ENCODE measurements around the gene DUOXA2. TPM values are rescaled to one million over a fixed set of nuclear protein-coding genes. Genes with fewer than 3 reads are reported as not detected.
A peak's percentile ranks its signal among the peaks of the same experiment; 100 is the strongest.

DUOXA2 gene
- total and polyA plus RNA-seq, 2 experiments from 2014 or later: not detected

DNA sequence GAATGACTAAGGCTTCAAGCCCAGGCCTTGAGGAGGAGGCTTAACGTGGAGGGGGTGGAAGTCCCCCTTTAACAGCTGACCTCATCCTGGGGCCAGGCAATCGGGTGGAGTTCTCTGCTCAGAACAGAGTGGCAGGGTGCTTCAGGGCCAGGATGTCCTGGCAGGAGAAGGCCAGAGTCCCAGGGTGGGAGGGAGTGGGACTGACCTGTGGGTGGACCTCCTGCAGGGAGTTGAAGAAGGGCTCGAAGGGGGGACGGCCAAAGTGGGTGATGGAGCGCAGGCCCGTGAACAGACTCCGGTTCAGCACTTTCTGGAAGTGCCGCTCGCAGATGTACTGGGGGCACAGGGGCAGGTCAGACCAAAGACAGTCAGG lies 19.8 kb upstream of the DUOXA2 start:
- Histone ChIP-seq H3K9ac (no peak overlapping the region), H3K27ac (no peak overlapping the region), H3K9me2 (ENCODE audit: insufficient read depth) (no peaks in the 10 kb centered on the region), H3K36me3 (ENCODE audit: low read depth) (no peaks in the 10 kb centered on the region), H3K27me3 (replicated peaks; ENCODE audit: insufficient read depth) (peaks cover 10% of the 10 kb centered on the region), H3K4me2 (ENCODE audit: unreplicated experiment) (no peak overlapping the region), H3K4me1 (ENCODE audit: insufficient read depth) (no peaks in the 10 kb centered on the region), H2AFZ (no peak overlapping the region), H3F3A (ENCODE audit: insufficient read depth) (no peaks in the 10 kb centered on the region), H3K79me2 (ENCODE audit: insufficient read depth) (no peaks in the 10 kb centered on the region), H3K9me3 (ENCODE audit: low read depth) (no peaks in the 10 kb centered on the region), H3K4me3 (no peak overlapping the region), H4K20me1 (ENCODE audit: insufficient read depth) (no peaks in the 10 kb centered on the region)
- WGBS, 2 experiments (ENCODE audit: low coverage in 1 of 2, low lambda C conversion rate in 2 of 2, missing lambda C conversion rate in 2 of 2): 40 to 43% methylated on average over 9 of the region's 9 CpGs
- peak; percentile 10 for DNase-seq
- in situ Hi-C loops (cut with MboI): no loop called here
- TF ChIP-seq EZH2 (IDR thresholded peaks at IDR 0.05; ENCODE audit: insufficient read depth, poor library complexity, severe bottlenecking) (no peak), EZH2phosphoT487 (IDR thresholded peaks at IDR 0.05; ENCODE audit: insufficient read depth, low read depth) (no peak)

GRCh38 chr15:45095661-45096060 lies 18.5 kb upstream of the DUOXA2 start:
- in situ Hi-C loops (cut with MboI): no loop called here
- Histone ChIP-seq H3K36me3 (ENCODE audit: low read depth) (no peaks in the 10 kb centered on the region), H3F3A (ENCODE audit: insufficient read depth) (no peaks in the 10 kb centered on the region), H3K27ac (no peak overlapping the region), H4K20me1 (ENCODE audit: insufficient read depth) (no peaks in the 10 kb centered on the region), H3K4me1 (ENCODE audit: insufficient read depth) (no peaks in the 10 kb centered on the region), H3K4me2 (ENCODE audit: unreplicated experiment) (no peak overlapping the region), H3K9me3 (ENCODE audit: low read depth) (no peaks in the 10 kb centered on the region), H3K9ac (no peak overlapping the region), H3K79me2 (ENCODE audit: insufficient read depth) (no peaks in the 10 kb centered on the region), H2AFZ (no peak overlapping the region), H3K4me3 (no peak overlapping the region), H3K9me2 (ENCODE audit: insufficient read depth) (no peaks in the 10 kb centered on the region), H3K27me3 (replicated peaks; ENCODE audit: insufficient read depth) (no peaks in the 10 kb centered on the region; the same call in 1 of the 2 replicates)
- 69 to 72% methylated on average over 10 to 11 of the region's 11 CpGs for WGBS, 2 experiments (ENCODE audit: low coverage in 1 of 2, low lambda C conversion rate in 2 of 2, missing lambda C conversion rate in 2 of 2)
- TF ChIP-seq EZH2 (IDR thresholded peaks at IDR 0.05; ENCODE audit: insufficient read depth, poor library complexity, severe bottlenecking) (no peak), EZH2phosphoT487 (IDR thresholded peaks at IDR 0.05; ENCODE audit: insufficient read depth, low read depth) (no peak)
- DNase-seq: no peak

- no peak for DNase-seq
- H3K79me2 ChIP-seq (ENCODE audit: insufficient read depth): no peaks in the 10 kb centered on the region
- no peak overlapping the region for H3K4me3 ChIP-seq
- no peaks in the 10 kb centered on the region for H3K4me1 ChIP-seq (ENCODE audit: insufficient read depth)
- no peaks in the 10 kb centered on the region for H3K36me3 ChIP-seq (ENCODE audit: low read depth)
- H3K9ac ChIP-seq: no peak overlapping the region
- H3K9me3 ChIP-seq (ENCODE audit: low read depth): no peaks in the 10 kb centered on the region
- no peak overlapping the region for H3K27ac ChIP-seq
- no peaks in the 10 kb centered on the region for H3K9me2 ChIP-seq (ENCODE audit: insufficient read depth)
- H4K20me1 ChIP-seq (ENCODE audit: insufficient read depth): no peaks in the 10 kb centered on the region
- no peaks in the 10 kb centered on the region; the same call in 1 of the 2 replicates for H3K27me3 ChIP-seq (replicated peaks; ENCODE audit: insufficient read depth)
- no peak overlapping the region for H2AFZ ChIP-seq
- no peak overlapping the region for H3K4me2 ChIP-seq (ENCODE audit: unreplicated experiment)
- no peak for TF ChIP-seq EZH2 (IDR thresholded peaks at IDR 0.05; ENCODE audit: insufficient read depth, poor library complexity, severe bottlenecking)
- no peak for TF ChIP-seq EZH2phosphoT487 (IDR thresholded peaks at IDR 0.05; ENCODE audit: insufficient read depth, low read depth)
- WGBS, 2 experiments (ENCODE audit: low coverage in 1 of 2, low lambda C conversion rate in 2 of 2, missing lambda C conversion rate in 2 of 2): 86 to 88% methylated on average over 7 of the region's 7 CpGs
- in situ Hi-C loops (cut with MboI): no loop called here
- H3F3A ChIP-seq (ENCODE audit: insufficient read depth): no peaks in the 10 kb centered on the region
These were observed 16.7 kb upstream of the DUOXA2 start for GRCh38 chr15:45097466-45097865.

DNA sequence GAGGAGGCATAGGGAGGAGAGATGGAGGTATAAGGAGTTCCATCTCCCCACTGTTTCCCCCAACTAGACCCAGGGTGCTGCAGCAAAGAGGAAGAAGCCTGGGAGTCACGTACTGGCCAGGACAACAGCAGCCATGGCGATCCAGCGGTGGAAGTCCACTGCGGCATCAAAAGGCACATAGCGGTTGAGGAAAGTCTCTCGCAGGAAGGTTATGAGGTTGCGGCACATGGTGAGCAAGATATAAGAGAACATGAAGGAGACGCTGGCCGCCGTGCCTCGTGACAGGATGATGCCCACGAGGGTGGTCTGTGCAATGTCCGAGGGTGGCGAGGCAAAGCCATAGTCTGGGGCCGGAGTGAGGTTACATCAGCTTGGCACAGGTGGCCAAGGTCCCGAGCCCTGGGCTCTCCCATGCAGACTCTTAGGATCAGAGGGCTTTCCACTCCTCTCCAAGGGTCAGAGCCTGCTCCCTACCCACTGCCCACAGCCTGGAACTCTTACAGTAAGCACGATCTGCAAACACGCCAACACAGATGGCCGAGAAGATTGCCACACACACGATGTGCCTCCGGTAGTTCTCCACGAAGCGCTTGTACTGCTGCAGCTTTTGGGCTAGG lies 14.5 kb upstream of the DUOXA2 start:
- TF ChIP-seq EZH2phosphoT487 (IDR thresholded peaks at IDR 0.05; ENCODE audit: insufficient read depth, low read depth) (no peak), EZH2 (IDR thresholded peaks at IDR 0.05; ENCODE audit: insufficient read depth, poor library complexity, severe bottlenecking) (no peak)
- 73% methylated on average over 23 of the region's 23 CpGs for WGBS, 2 experiments (ENCODE audit: low coverage in 1 of 2, low lambda C conversion rate in 2 of 2, missing lambda C conversion rate in 2 of 2)
- Histone ChIP-seq H3K4me1 (ENCODE audit: insufficient read depth) (no peaks in the 10 kb centered on the region), H3K27me3 (replicated peaks; ENCODE audit: insufficient read depth) (no peaks in the 10 kb centered on the region), H4K20me1 (ENCODE audit: insufficient read depth) (no peaks in the 10 kb centered on the region), H3K9me3 (ENCODE audit: low read depth) (no peaks in the 10 kb centered on the region), H3K4me2 (ENCODE audit: unreplicated experiment) (no peak overlapping the region), H2AFZ (no peak overlapping the region), H3F3A (ENCODE audit: insufficient read depth) (no peaks in the 10 kb centered on the region), H3K79me2 (ENCODE audit: insufficient read depth) (no peaks in the 10 kb centered on the region), H3K4me3 (no peak overlapping the region), H3K9ac (no peak overlapping the region), H3K27ac (no peak overlapping the region), H3K36me3 (ENCODE audit: low read depth) (no peaks in the 10 kb centered on the region), H3K9me2 (ENCODE audit: insufficient read depth) (no peaks in the 10 kb centered on the region)
- DNase-seq: no peak
- in situ Hi-C loops (cut with MboI): no loop called here

All from GM23248 (cell line).